HCEC 1CT (cell line): ENCODE measurements around the gene DNAJC5G.
A peak's percentile ranks its signal among the peaks of the same experiment; 100 is the strongest.
"Not testable (repeated sequence)": the region's sequence is repeated elsewhere in the genome, so short reads cannot be mapped to it uniquely, and the experiment has no call there.

Experiments used
- DNase-seq: peaks from one replicate; pipeline ENCODE4 v3.0.0-alpha.2; 2017

Gene DNAJC5G

DNA sequence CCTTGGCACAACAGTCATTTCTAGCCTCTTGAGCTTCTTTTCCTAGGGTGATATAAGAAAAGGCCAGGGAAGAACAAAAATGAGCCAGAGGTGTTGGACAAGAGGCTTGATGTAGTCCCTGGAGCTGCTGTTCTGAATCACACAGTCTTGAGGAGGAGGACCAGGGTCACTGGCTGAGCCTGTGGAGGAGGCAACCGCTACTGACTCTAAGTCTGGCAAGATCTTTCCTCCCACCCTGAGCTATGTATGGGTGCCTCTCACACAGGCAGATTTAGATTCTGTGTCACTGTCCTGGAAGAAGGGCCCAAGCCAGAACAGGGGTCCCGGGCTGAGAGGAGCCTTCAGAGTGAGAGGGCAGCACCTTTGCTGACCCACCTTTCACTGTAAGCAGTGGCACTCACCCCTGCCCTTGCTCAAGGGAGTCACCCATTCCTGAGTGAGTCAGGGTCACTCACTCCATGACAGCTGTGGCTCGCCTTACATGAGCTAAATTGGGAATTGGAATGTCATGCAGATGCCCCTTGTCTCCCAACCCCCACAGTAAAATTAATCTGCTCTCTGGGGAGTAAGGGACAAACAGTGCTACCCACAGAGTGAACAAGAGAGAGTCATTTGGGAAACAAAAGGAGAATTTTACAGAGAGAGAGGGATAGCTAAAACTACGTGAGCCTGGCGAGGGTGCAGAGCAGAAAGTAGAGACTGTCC lies 6.8 kb downstream of the DNAJC5G start, which contains the start of gene TRIM54:
TSS of gene TRIM54 (plus strand) at position 575 of the 705 bp plus-strand sequence. CDS start 303 bp downstream, outside the sequence.
- no peak for DNase-seq

DNA sequence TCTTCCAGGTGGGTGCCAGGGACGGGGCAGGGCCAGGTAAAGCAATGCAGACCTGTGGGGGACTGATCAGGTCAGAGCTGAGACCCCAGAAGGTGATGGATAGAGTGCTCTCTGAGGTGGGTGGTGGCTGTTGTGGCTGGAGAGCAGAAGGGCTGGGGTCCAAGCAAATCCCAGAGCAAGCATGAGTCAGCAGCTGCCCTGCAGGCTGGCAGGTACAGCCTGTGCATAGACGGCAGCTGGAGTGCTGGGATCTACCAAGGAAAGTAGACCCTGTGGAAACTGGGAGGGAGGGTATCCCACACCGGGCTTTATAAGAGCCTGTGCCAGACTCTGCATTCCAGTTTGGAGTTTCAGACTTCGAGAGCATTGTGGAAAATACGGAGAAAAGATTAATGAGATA lies 7.7 kb downstream of the DNAJC5G start:
- no peak for DNase-seq

DNA sequence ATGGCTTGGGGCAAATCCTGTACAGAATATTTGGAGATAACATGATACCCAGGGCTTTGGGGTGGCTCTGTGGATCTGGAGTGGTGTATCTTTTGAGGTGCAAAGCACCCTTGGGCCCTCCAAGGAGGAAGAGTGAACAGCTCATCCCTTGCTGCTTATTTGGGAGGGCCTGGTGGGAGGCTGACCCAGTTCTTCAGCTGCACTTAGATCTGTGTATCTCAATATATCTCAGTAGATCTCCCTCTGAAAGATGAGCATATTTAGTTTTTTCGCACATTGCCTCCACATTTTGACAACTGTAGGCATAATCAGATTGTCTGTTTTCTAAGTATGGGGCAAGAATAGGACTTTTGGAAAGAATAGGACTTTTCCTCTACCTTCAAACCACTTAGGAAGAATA lies 9.8 kb downstream of the DNAJC5G start:
- DNase-seq = no peak

DNA sequence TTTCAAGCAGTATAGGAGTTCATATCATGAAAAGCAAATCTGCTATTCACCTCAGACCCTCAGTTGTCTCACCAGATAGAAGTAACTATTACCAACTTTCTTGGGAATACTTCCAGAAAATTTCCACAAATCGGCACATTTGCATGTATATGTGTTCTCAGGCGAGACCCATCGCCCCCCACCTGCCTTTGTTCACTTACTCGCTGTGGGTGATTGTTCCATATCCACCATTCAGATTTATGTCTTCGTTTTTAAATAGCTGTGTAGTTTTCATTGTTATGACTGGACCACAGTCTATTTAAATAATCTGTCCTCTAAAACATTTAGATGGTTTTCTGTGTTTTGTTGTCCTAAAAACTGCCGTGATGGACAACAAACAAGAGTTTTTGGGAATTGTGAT lies 10.2 kb downstream of the DNAJC5G start:
- DNase-seq = no peak

DNA sequence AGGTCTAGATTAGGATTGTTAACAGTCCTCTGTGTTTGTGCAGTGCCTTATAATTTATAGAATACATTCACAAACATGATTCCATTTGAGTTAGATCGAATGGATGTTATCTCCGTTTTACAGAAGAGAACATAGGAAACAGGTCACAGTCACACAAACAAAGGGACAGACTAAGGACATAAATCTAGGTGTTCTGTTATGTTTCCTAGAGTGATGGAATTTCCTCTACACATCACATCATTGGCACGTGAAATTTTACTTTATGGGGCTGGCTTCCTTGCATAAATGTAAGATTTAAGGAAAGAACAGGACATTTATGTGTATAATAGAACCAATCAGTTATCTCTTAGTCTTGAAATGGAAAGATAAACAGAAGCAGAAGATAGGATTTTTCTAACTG lies 13.4 kb downstream of the DNAJC5G start:
- DNase-seq = no peak

DNA sequence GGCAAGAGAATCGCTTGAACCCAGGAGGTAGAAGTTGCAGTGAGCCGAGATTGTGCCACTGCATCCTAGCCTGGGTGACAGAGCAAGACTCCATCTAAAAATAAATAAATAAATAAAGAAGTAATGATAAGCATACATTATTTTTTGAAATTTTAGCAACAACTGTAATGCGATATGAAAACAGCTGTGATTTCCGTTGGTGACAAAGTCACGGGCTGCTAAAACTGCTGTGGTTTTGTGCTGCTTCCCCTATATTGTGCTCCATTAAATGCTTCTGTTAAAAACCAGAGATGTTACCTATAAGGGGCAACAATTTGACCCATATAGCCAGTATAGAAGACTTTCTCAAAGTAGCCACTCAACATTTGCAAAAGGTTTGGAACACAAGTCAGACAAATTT lies 15.3 kb downstream of the DNAJC5G start:
- no peak for DNase-seq

DNA sequence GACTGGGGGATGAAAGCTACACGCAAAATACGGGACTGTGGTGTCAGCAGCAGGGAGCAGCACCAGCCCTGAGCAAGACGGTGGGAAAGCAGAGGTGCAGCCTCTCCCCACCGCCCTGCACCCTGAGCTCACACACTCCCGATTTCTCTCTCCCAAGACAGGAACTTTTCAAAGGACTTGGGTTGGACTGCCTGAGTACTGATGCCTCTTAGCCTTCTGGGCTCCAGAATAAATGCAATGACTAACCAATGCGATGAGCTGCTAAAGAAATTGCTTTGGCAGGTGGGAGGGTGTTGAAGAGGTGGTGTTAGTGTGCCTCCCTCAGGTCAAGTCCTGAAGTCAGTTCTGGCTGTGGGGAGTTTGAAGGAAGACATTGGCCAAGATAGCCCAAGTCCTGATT lies 16.6 kb downstream of the DNAJC5G start:
- no peak for DNase-seq

DNA sequence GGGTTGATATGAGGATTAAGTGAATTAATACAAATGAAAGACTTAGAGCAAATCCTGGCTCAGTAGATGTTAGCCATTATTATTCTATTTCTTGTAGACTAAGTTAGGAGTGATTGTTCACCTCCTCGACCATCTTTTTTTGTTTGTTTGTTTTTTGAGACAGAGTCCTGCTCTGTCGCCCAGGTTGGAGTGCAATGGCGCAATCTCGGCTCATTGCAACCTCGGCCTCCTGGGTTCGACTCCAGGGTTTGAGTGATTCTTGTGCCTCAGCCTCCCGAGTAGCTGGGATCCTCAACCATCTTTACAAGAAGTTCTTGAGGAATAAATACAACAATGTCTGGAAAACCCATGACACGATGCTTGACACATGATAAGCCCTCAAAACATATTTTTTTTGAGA lies 19.7 kb downstream of the DNAJC5G start:
- DNase-seq = no peak

DNA sequence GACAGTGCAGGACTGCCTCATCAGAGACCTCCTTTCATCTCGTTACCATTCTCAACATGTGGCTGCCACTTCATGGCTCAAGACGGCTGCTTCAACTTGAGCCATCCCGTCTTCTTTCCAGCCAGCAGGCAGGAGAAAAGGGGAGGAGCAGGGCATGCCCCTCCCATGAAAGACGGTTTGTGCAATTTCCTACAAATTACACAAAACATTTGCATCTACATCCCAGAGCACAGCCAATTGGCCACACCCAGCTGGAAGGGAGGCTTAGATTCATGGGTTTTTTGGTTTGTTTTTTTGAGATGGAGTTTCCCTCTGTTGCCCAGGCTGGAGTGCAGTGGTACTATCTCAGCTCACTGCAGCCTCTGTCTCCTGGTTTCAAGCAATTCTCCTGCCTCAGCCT lies 21.2 kb downstream of the DNAJC5G start:
- no peak for DNase-seq

DNA sequence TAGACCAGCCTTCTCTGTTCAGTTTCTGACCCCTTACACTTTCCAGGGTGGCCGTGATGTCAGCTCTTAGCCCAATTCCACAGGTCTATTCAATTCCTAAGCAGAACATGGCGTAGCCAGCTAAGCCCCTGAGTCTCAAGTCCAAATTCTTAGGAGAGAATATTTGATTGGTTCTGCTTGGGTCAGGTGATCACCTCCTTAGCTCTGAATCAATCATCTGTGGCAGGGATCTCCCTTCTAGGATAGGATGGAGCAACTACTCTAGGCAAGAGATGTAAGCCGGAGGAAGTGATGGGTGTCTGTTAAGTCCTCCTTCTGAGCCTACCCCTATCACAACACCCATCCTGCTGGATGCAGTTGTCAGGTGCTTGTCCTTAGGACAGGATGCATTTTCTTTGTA lies 22.0 kb downstream of the DNAJC5G start:
- no peak for DNase-seq

DNA sequence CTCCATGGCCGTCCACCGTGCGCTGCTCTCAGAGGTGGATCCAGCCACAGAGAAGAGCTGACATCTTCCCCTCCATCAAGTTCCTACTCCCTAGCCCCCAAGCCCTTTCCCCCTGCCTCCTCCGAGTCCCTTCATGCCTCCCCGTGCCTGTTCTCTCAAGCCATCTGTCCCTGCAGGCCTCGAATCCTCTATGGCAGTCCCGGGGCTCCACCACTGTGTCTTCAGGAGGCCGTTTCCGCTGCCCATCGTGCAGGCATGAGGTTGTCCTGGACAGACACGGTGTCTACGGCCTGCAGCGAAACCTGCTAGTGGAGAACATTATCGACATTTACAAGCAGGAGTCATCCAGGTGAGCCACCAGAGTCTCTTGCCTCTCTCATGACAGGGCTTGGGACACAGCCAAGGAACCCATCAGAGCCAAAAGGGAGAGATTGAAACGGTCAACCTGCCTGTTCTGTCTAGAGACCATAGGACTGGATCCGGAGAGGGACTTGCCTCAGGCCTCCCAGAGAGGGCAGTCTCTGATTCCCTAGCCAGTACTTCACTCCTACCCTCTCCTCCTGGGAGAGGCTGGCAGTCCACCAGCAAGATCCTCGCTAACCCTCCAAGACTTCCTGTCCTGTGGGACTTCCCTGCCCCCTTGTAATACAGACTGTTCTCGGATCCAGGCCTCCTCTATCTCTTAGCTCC lies 23.3 kb downstream of the DNAJC5G start:
- no peak for DNase-seq

DNA sequence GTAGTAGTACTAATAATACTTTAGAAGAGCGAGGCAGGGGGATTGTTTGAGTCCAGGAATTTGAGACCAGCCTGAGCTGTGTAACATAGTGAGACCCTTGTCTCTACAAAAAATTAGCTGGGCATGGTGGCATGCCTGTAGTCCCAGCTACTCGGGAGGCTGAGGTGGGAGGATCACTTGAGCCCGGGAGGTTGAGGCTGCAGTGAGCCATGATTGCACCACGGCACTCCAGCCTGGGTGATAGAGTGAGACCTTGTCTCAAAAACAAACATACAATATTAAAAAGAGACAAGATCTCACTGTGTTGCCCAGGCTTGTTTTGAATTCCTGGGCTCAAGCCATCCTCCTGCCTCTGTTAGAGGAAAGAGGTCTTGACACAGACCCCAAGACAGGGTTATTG lies 25.4 kb downstream of the DNAJC5G start:
- DNase-seq = not testable (repeated sequence)

DNA sequence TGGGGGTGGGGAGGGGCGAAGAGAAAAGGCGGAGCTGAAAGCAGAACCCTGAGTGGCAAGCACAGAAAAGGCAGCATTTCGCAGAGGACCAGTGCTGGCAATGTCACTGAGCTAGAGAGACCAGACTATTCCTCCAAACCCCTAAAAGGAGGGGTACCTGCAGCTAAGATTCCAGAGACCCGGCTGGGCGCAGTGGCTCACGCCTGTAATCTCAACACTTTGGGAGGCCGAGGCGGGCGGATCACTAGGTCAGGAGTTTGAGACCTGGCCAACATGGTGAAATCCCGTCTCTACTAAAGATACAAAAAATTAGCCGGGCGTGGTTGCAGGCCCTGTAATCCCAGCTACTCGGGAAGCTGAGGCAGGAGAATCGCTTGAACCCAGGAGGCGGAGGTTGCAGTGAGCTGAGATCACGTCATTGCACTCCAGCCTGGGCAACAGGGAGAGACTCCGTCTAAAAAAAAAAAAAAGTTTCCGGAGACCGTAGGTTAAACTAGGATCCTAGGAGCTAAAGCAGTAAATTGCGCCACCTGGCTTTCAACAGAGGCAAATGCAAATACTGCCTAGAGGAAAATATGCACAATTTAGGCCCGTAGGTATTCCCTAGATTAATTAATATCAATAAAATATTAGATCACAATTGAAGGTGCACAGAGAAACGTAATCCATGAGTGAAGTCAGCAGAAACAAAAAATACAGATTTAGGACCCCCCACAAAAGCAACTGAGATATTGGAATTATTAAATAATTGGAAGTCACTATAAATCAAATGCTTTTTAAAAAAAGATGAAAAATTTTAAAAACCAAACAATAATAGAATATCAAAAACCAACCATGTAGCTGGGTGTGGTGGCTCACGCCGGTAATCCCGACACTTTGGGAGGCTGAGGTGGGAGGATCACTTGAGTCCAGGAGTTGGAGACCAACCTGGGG lies 28.1 kb downstream of the DNAJC5G start:
- DNase-seq = peak; percentile 76

DNA sequence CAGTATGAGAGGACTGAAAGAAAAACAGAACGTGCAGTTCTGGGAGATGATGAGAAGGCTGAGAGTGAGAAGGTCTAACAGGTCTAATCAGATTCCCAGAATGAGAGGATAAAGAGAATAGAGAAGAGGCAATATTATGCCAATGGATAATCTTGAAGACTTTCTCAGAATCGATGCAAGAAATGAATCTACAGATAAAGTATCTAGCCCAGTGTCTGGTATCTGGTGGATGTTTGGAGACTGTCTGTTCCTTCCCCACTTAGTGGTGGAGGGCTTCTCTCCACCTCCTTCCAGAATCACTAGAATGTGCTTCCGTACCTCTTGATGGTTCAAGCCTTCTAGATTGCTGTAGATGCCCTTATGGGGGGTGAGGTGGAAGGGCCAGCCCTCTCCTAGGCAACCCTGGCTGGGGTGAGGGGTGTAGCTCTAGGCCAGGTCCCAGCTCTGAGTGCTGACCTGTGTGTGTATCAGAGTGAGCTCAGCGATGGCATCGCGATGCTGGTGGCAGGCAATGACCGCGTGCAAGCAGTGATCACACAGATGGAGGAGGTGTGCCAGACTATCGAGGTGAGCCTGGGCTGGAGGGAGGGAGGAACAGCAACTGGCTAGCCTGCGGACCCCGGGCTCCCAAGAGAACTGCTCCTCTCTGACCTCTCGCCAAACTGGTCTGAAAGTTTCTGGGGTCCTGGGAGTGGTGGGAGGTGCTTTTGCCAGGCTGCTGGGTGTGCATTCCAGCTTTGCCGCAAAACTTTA lies 29.4 kb downstream of the DNAJC5G start:
- DNase-seq = no peak

DNA sequence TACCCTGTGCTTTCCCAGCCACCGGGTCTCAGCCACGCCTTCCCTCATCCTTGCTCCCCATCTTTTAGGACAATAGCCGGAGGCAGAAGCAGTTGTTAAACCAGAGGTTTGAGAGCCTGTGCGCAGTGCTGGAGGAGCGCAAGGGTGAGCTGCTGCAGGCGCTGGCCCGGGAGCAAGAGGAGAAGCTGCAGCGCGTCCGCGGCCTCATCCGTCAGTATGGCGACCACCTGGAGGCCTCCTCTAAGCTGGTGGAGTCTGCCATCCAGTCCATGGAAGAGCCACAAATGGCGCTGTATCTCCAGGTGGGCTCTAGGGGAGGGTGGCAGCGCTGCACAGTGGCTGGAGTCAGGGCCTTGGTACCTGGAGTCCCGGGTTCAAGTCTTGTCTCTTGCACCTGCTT lies 30.3 kb downstream of the DNAJC5G start:
- no peak for DNase-seq

DNA sequence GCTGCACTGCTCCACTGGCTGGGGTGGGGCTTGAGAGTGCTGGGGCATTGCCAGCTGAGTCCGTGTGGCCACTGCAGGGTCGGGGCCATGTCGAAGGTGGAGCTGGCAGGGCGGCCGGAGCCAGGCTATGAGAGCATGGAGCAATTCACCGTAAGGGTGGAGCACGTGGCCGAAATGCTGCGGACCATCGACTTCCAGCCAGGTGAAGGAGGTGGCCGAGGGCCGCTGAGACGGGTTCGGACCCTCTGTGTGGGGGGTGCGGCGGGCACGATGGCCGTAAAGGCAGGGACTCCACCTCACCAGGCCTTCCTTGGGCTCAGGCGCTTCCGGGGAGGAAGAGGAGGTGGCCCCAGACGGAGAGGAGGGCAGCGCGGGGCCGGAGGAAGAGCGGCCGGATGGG lies 30.9 kb downstream of the DNAJC5G start:
- DNase-seq = no peak

DNA sequence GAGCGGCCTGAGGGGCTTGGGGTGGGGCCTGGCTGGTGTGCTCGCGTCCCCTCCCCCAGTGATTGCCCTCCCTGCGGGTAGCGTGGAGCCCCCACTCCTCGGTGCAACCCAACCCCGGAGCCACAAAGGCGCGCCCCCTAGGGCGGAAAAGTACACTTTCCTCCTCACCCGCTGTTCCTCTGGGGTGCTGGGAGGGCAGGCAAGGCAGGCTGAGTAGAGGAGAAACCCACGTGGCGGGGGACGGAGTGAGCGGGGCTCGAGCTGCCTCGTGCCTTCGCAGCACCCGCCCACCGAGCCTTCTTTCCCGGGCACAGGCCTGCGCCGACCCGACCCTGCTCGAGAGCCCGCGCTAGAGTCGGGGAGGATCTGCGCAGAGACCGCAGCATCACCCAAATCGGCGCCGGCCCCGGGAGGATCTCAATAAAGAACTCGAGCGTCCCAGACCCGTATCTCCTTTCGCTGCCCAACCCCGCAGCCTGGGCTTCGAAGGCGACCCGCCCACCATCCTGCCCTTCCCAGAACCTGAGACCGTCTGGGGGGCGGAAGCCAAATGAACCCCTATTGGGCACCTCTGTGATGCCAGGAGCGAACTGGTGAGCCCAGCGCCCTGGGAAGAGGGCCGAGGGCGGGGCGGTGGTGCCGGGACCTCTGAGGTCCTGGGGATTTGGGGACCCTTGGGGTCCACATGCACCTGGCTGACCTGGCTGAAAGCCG lies 31.5 kb downstream of the DNAJC5G start:
- DNase-seq = no peak

DNA sequence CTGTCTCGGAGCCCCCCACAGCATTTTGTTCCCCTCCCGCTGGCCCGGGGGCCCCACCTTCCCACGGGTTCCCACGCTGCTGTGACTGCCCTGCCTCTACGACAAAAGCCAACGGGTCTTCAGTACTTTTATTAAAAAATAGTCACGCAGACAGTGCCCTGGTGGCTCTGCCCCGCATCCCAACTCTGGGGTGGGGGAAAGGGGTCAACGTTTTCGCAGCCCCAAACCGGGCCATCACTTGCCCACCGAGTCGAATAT lies 32.0 kb downstream of the DNAJC5G start:
- DNase-seq = no peak

DNA sequence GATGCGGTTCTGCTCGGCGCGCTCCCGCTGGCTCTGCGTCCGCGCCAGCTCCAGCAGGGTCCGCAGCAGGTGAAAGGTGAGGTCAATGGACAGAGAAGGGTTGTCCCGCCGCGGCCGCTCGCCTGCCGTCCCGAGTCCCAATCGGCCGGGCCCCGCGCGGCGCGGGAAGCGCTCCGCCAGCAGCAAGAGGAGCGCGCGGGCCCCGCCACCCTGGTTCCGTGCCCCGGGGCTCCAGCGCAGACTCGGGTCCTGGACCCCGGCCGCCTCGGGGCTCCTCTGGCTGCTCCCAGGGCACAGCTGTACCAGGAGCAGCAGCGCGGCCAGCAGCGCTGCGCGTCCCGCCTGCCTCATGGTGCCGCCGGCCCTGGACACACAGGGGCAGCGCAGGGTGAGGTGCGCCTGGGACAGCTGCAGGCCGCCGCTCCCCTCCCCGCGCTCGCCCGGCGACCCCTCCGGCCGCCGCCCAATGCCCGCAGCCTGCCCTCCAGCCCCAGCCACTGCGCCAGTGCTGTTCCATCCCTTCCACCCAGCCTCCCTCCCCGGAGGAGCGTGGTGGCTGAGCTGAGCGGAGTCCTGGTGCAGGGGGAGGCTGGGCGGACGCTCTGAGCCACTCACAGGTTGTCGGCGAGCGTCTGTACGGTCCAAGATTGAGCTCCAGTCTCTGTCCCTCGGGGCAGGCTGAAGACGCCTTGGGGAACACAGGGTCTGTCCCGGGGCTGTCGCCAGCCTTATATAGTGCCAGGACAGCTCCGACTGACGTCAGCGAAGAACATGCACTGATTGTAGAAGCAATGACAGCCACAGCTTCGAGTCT lies 32.5 kb downstream of the DNAJC5G start:
- DNase-seq = no peak

DNA sequence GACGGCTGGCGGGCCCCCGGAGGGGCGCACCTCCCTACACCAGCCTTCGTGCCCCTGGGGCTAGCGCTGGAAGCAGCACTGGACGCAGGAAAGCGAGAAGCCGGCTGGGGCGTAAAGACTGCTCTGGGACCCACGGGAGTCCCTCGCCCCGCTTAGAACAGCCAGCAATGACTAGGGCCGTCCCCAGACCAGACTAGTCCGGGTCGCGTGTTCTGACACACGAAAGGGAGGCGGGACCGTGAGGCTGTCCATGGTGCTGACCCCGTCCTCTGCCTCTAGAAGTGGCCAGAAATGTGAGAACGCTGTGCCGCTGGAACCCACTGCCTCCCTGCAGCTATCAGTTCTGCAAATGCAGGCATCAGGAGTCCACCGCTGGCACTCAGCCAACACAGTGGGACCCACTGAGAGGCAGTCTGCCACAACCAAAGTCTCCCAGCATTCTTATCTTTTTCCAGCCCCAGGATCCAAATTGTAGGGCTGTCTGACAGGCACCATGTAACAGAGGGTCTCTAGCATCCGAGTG lies 33.2 kb downstream of the DNAJC5G start, which contains the start of gene UCN:
TSS of gene UCN (minus strand) at position 87 of the 523 bp plus-strand sequence. CDS start 550 bp downstream, outside the sequence.
- no peak for DNase-seq

DNA sequence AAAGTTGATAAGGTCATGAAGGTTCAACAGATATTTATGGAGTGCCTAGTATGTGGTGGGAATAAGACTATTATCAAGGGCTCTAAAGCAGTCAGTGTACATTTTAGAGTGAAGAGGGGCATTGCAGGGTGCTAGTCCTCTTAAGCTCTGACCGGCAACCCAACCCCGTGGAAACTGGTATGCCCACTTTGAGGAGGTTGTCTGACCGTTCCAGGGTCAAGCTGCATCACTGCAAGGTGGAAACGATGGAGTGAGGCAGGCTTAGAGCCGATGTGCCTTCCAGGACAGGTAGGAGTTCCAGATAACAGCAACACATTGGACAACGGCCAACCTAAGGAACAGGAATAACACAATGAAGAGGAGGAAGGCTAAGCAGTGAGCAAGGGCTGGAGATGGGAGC lies 34.4 kb downstream of the DNAJC5G start:
- DNase-seq = no peak
